HS-5 (cell line): ENCODE data around the gene FNTB.
A peak's percentile ranks its signal among the peaks of the same experiment; 100 is the strongest.
"Not testable (repeated sequence)": the region's sequence is repeated elsewhere in the genome, so short reads cannot be mapped to it uniquely, and the experiment has no call there.

Source experiments
- DNase-seq: peaks from one replicate; pipeline ENCODE4 v3.0.0-alpha.2; 2012; ENCODE audit warnings: low read depth

FNTB gene

GRCh38 chr14:65084554-65085505 lies 98.1 kb downstream of the FNTB start:
- no peak for DNase-seq

GRCh38 chr14:65086686-65087085 lies 100.0 kb downstream of the FNTB start:
- not testable (repeated sequence) for DNase-seq

- not testable (repeated sequence) for DNase-seq
These were observed 101.1 kb downstream of the FNTB start for GRCh38 chr14:65087835-65088234.

- DNase-seq: no peak
These were observed 105.7 kb downstream of the FNTB start for GRCh38 chr14:65092349-65092748.

- DNase-seq: no peak
These were observed 109.0 kb downstream of the FNTB start for GRCh38 chr14:65095633-65096205.

- DNase-seq: no peak
These were observed 109.8 kb downstream of the FNTB start for GRCh38 chr14:65096323-65097089.

- no peak for DNase-seq
These were observed 111.9 kb downstream of the FNTB start for GRCh38 chr14:65098586-65098985.

GRCh38 chr14:65100922-65101541 lies 114.3 kb downstream of the FNTB start:
- no peak for DNase-seq

- no peak for DNase-seq
These were observed 115.1 kb downstream of the FNTB start for GRCh38 chr14:65101631-65102440.

GRCh38 chr14:65102441-65103149 lies 115.9 kb downstream of the FNTB start, which contains the start of gene MAX:
TSS of gene MAX (minus strand) at chr14:65102517. CDS start at chr14:65102339, 178 bp downstream.
- peak; percentile 85 for DNase-seq

- peak; percentile 28 for DNase-seq
These were observed 116.6 kb downstream of the FNTB start for GRCh38 chr14:65103150-65103760.

- no peak for DNase-seq
These were observed 118.1 kb downstream of the FNTB start for GRCh38 chr14:65104791-65105190.

- no peak for DNase-seq
These were observed 119.6 kb downstream of the FNTB start for GRCh38 chr14:65106316-65106715.

- no peak for DNase-seq
These were observed 120.0 kb downstream of the FNTB start for GRCh38 chr14:65106736-65107135.

GRCh38 chr14:65107200-65107599 lies 120.5 kb downstream of the FNTB start:
- DNase-seq: no peak

GRCh38 chr14:65109357-65109756 lies 122.7 kb downstream of the FNTB start:
- DNase-seq: no peak

GRCh38 chr14:65110525-65110924 lies 123.8 kb downstream of the FNTB start:
- no peak for DNase-seq
